RPMI8226 (cell line): Measurements from ENCODE around the gene SLCO3A1.
A peak's percentile ranks its signal among the peaks of the same experiment; 100 is the strongest.

ENCODE experiments used
- DNase-seq: peaks from one replicate; pipeline ENCODE4 v3.0.0-alpha.2; 2015

SLCO3A1 gene

GRCh38 chr15:92011611-92012367 is 158.3 kb downstream of the SLCO3A1 start:
- peak; percentile 78 for DNase-seq

- DNase-seq: no peak
These were observed 158.8 kb downstream of the SLCO3A1 start for GRCh38 chr15:92012368-92012629.

GRCh38 chr15:92012881-92013280 is 159.4 kb downstream of the SLCO3A1 start:
- no peak for DNase-seq

GRCh38 chr15:92014281-92015030 is 160.9 kb downstream of the SLCO3A1 start:
- DNase-seq: peak; percentile 22

GRCh38 chr15:92017882-92018534 is 164.5 kb downstream of the SLCO3A1 start:
- no peak for DNase-seq

- peak; percentile 75 for DNase-seq
These were observed 165.2 kb downstream of the SLCO3A1 start for GRCh38 chr15:92018535-92019239.

DNA sequence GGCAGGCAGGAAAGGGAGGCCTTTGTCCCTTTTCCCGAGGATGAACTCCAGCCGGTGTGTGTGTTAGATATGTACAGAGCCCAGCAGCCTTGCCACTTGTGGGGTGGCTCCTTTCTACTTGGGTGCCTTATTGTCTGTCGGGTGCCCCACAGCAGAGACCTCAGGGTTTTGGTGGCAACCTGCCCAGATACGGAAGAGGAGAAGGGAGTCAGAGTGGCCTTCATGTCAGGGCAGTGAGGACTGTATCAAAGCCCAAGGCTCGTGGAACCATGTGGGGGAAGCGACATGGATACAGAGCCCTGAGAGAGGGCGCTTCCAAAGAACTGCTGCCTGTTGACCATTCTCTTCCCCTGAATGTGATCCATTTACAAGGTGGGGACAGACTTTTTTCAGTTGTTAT is 166.2 kb downstream of the SLCO3A1 start:
- peak; percentile 82 for DNase-seq

GRCh38 chr15:92020207-92020606 is 166.7 kb downstream of the SLCO3A1 start:
- no peak for DNase-seq

DNA sequence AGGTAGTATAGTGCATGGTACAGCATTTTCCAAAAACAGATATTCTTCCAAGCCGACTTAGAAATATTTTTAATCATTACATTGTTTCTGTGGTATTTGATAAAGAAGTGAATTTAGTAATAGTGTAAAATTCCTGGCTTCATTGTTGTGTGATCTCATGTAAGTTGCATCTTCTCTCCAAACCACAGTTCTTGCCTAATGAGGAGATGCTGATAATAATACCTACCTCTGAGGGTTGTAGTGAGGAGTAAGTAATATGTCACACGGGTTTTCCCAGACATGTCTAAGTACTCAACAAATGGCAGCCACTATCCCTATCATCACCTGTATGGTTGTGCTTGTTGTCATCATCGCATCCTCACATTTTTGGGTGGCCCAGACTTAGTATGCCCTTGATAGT is 167.3 kb downstream of the SLCO3A1 start:
- DNase-seq: no peak

- peak; percentile 92 for DNase-seq
These were observed 168.3 kb downstream of the SLCO3A1 start for GRCh38 chr15:92021792-92022191.

- DNase-seq: no peak
These were observed 170.5 kb downstream of the SLCO3A1 start for GRCh38 chr15:92023965-92024364.

- no peak for DNase-seq
These were observed 172.3 kb downstream of the SLCO3A1 start for GRCh38 chr15:92025706-92026270.

DNA sequence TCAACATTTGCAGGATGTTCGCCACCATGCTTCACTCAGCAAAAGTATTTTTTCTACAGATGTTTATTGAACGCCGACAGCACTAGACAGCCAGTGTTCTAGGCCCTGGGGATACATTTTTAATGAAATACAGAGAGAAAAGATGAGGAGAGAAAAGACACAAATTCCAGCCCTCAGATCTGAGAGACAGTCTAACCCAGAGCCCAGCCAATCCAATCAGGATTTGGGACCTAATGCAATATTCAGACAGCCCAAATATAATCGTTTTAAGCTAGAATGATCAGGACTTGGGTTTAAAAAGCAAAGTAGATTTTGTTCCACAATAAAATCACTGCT is 174.8 kb downstream of the SLCO3A1 start:
- DNase-seq: no peak

DNA sequence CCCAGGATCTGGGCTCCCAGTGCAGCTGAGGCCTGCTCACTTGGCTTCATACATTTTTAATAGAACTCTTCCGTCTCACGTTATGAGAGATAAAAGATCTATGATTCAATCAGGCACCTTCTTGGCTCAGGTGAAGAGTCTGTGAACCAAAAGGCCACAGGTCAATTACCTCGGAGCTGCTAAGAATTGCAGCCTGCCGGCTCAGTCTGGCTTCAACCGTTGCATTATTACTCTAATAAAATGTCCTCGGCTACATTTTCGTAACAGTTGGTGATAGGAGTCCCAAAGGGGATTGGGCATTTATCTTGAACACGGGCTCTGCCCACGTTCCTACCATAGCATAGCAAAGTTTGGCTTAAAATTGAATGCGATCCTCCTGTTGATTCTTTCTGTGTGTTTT is 176.3 kb downstream of the SLCO3A1 start:
- DNase-seq: no peak

DNA sequence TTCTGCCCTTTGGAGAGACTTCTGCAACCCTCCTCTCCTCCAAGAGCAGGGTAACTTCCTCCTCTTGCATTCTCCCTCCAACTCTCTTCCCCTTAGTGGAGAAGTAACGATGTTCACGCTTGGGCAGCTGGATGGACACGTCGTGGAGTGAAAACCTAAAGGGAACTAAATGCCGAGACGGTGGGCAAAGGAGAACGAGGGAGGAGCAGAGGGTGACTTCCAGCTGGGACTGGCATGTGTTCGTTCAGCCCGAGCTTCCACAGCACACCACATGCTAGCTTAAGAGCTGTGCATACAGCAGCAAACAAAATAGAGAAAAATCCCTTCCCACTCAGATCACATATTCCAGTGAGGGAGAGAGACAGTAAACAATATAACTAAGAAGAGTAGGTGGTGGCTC is 179.8 kb downstream of the SLCO3A1 start:
- no peak for DNase-seq

DNA sequence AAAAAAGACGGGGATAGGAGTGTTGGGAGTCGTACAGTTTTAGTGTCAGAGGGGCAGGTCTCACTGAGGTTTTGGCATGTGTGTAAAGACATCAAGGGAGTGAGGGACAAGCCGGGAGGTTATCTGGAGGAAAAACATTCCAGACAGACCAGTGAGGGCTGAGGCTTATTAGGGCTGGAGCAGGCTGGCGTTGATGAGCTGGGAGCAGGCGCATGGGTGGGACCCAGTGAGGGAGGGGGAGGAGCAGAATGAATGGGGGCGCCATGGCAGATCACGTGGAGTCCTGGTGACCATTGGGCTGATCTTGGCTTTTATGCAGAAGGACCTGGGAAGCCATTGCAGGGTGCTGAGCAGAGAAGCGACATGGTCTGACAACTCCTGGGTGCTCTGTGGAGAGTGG is 180.2 kb downstream of the SLCO3A1 start:
- no peak for DNase-seq

GRCh38 chr15:92034227-92034626 is 180.7 kb downstream of the SLCO3A1 start:
- DNase-seq: no peak

DNA sequence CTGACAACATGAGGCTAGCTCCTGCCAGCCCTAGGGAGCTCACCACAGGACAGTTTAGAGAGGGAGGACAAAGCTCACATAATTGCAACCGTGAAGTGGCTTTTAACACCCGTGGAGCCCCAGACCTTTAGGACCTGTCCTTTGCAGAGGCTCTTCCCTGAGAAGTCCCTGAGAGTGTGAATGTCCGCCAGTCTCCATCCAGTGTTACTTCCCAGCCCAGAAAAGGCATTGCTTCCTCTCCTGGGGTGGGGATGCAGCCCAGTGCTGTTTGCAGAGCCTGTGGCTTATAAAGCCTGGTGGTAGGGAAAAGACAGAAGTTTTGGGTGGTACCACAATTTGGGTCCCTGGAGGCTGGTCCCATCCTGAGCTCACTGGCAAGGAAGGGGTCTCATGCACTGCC is 182.0 kb downstream of the SLCO3A1 start:
- no peak for DNase-seq

DNA sequence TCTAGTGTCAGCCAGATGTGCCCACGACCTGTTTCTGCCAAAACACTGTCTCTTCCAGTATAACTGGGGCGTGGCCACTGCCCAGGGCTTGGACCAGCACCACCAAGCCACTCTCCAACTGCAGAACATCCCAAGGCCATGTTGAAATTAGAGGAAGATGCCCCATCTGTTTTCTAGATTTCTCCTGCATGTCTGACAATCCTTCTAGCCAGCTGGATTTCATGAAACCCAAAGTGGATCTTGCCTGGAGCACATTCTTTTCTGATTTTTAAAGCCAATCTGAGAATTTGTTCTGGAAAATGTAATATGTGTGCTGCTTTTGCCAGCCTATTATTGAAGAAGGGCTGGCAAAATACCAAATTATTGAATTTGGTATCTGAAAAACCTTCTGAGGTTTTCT is 182.5 kb downstream of the SLCO3A1 start:
- DNase-seq: no peak

DNA sequence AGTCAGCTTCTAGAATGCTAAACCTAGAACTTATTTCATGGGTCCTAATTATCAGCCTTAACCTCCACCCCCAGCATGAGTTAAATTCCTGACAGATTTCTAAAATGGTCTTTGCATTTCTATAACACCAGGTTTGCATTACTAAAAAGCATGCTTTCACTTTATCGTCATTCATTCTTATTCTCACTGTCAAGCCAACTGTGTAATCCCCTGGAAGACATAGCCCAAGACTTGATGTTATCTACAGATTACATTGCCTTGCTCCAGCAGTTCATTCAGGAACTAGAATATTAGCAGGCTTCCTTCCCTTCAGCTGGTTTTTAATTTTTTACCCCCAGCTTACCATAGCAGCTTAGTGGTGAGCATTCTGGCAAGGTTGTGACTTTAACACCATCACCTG is 184.0 kb downstream of the SLCO3A1 start:
- DNase-seq: no peak

- no peak for DNase-seq
These were observed 186.8 kb downstream of the SLCO3A1 start for GRCh38 chr15:92040350-92040749.

GRCh38 chr15:92041371-92041770 is 187.9 kb downstream of the SLCO3A1 start:
- DNase-seq: no peak

DNA sequence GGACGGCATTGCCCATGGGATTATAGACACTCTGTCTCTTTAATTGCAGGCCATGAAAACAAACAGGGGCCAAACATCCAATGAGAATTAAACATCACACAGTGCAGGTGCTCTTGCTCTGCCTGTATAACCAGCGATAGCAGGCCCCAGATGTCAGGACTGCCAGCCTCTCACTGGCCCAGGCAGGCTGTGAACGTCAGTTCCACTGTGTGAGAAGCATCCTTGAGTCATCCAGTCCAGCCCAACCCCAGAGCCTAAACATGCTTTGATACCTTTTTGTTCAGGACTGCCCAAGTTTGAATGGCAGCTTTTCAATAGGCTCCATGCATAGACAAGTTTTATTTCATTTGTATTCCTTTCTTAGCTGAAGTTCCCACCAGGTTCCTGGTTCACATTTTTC is 189.8 kb downstream of the SLCO3A1 start:
- DNase-seq: peak; percentile 29
